Left renal pelvis (tissue), 4 donors: Measurements from ENCODE around the gene ANKH. TPM values are rescaled to one million over a fixed set of nuclear protein-coding genes. Genes with fewer than 3 reads are reported as not detected.

ENCODE experiments used
- polyA plus RNA-seq, 4 donors: library from polyadenylated mRNA; unstranded; fragments of 120-200 nt; gene quantifications; one replicate each; pipeline ENCODE4 v1.2.1, GENCODE V29; 2013; ENCODE audit not compliant: insufficient read length in 4 of 4

The ANKH gene
- polyA plus RNA-seq, 4 donors: 11.0 to 22.5 (median 15.8) TPM

Other genes with a start within 250 kb of the ANKH start
- gene OTULIN, start 207.1 kb downstream of the ANKH start, polyA plus RNA-seq: 10 to 100 TPM; 16.2 to 24.2 (median 21.3) TPM